ENCODE data around the gene MEIOB.

- no peak for TF ChIP-seq YY1 (IDR thresholded peaks at IDR 0.05; ENCODE audit: low read depth)
- no peak for TF ChIP-seq MAX (IDR thresholded peaks at IDR 0.05)
- TF ChIP-seq CREB1 (IDR thresholded peaks at IDR 0.05; ENCODE audit: low read depth), result no peak
- TF ChIP-seq TEAD4 (IDR thresholded peaks at IDR 0.05), result no peak
- TF ChIP-seq EP300 (IDR thresholded peaks at IDR 0.05; ENCODE audit: borderline replicate concordance), result no peak
- TF ChIP-seq RAD21 (IDR thresholded peaks at IDR 0.05; ENCODE audit: low read depth), result no peak
Observed at GRCh38 chr16:1785846-1786170, 86.2 kb downstream of the MEIOB start.

All from Ishikawa (cell line).